HG02678 (cell line): ENCODE measurements around the gene HSP90B1.

Experiments
- ATAC-seq: cut with Tn5 transposase; IDR thresholded peaks from one replicate; pipeline ENCODE4 v1.9.1; 2021; ENCODE audit warnings: mild to moderate bottlenecking, moderate library complexity; ENCODE audit not compliant: unreplicated experiment

The HSP90B1 gene

GRCh38 chr12:103930034-103930786, at the start of gene HSP90B1:
HSP90B1 (plus strand) TSS chr12:103930410; CDS start chr12:103930516, 106 bp downstream.
- ATAC-seq, result peak; percentile 61

GRCh38 chr12:103881261-103881660, 48.9 kb upstream of the HSP90B1 start:
- ATAC-seq, result no peak

- no peak for ATAC-seq
These were observed 47.2 kb upstream of the HSP90B1 start for GRCh38 chr12:103882861-103883596.

GRCh38 chr12:103883908-103884307, 46.3 kb upstream of the HSP90B1 start:
- no peak for ATAC-seq

- ATAC-seq, result no peak
These were observed 45.9 kb upstream of the HSP90B1 start for GRCh38 chr12:103884316-103884715.

- ATAC-seq, result no peak
These were observed 43.9 kb upstream of the HSP90B1 start for GRCh38 chr12:103886195-103886797.

- ATAC-seq, result no peak
These were observed 42.5 kb upstream of the HSP90B1 start for GRCh38 chr12:103887738-103888137.

GRCh38 chr12:103897316-103897715, 32.9 kb upstream of the HSP90B1 start:
- ATAC-seq, result no peak

- ATAC-seq, result no peak
These were observed 28.6 kb upstream of the HSP90B1 start for GRCh38 chr12:103901518-103902173.

- no peak for ATAC-seq
These were observed 26.2 kb upstream of the HSP90B1 start for GRCh38 chr12:103903993-103904392.

- ATAC-seq, result no peak
These were observed 24.4 kb upstream of the HSP90B1 start for GRCh38 chr12:103905730-103906349.

GRCh38 chr12:103908246-103908541, 22.0 kb upstream of the HSP90B1 start:
- ATAC-seq, result no peak

- no peak for ATAC-seq
These were observed 21.3 kb upstream of the HSP90B1 start for GRCh38 chr12:103908877-103909276.

GRCh38 chr12:103909811-103910210, 20.4 kb upstream of the HSP90B1 start:
- no peak for ATAC-seq

- no peak for ATAC-seq
These were observed 18.1 kb upstream of the HSP90B1 start for GRCh38 chr12:103912069-103912468.

GRCh38 chr12:103913100-103913499, 17.1 kb upstream of the HSP90B1 start:
- no peak for ATAC-seq

- ATAC-seq, result no peak
These were observed 14.9 kb upstream of the HSP90B1 start for GRCh38 chr12:103915306-103915705.

GRCh38 chr12:103917873-103918272, 12.3 kb upstream of the HSP90B1 start:
- ATAC-seq, result no peak

GRCh38 chr12:103924761-103925641, 5.2 kb upstream of the HSP90B1 start:
- peak; percentile 34 for ATAC-seq

GRCh38 chr12:103928682-103929045, 1.5 kb upstream of the HSP90B1 start:
- ATAC-seq, result peak; percentile 22
